Measurements from ENCODE around the gene CYP11A1.

GRCh38 chr15:74332611-74333010 lies 34.8 kb downstream of the CYP11A1 start:
- TF ChIP-seq CTCF (IDR thresholded peaks at IDR 0.05) (no peak), POLR2A (IDR thresholded peaks at IDR 0.05) (no peak)

Data from esophagus squamous epithelium (tissue), 4 donors.